HG02943 (cell line): Measurements from ENCODE around the gene CDO1.

Experiments
- ATAC-seq: cut with Tn5 transposase; IDR thresholded peaks from one replicate; pipeline ENCODE4 v1.9.1; 2021; ENCODE audit warnings: mild to moderate bottlenecking, low read depth, moderate library complexity; ENCODE audit not compliant: unreplicated experiment

The CDO1 gene

DNA sequence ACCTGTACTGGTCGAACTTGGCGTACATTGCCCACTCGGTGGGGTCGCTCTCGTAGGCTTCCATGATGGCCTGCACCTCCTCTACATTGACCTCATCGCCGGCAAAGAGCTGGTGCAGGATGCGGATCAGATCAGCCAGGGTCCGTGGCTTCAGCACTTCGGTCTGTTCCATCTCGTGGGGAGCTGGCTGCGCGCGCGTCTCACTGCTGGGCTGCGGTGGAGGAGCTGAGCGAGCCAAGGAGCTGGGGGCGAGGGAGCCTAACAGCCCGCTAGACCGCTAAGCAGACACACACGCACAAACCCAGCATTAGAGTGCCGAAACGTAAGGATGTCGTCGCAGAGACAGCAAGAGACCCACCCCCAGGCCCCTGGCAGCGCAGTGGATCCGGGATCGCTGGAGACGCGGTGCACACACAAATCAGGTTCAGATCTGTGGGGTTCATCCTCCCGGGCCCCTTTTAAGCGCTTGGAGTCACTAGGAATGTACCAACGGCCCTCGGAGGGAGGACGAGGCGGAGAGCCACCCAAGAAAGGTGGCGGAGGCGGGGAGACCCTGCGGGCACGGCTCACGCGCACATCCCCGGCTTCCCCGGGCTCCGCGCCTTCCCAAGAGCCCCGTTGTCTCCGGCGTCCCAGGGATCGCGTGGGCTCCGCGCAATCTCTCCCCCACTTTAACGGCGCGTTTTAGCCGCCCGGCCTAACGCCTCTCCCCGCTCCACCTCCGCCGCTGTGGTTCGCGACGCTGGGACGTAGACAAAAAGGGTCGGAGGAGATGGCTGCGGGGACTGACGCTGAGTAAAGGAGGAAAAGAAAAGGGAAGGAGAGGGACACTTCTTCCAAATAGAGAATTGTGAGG is at the start of gene CDO1:
Gene CDO1, minus strand, starts transcription at position 434 of the 856 bp plus-strand sequence. Its CDS starts 262 bp downstream, at position 172.
- no peak for ATAC-seq

DNA sequence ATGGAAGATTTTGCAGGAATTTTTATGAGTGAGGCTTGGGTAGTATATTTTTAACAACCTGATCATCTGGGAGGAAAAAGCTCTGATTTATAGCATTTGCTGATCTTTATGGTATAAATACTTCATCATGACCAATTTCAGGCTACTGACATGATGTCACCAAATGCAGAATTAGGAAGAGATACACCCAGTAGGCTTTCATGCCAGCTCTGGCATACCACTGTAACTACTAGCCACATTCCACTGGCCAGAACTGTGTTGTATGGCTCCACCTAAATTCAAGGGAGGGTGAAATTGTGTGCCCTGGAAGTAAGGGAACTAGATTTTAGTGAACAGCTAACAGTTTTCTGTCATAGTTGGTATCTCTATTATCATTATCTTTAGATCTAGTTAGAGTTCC is 42.9 kb upstream of the CDO1 start:
- ATAC-seq: no peak

DNA sequence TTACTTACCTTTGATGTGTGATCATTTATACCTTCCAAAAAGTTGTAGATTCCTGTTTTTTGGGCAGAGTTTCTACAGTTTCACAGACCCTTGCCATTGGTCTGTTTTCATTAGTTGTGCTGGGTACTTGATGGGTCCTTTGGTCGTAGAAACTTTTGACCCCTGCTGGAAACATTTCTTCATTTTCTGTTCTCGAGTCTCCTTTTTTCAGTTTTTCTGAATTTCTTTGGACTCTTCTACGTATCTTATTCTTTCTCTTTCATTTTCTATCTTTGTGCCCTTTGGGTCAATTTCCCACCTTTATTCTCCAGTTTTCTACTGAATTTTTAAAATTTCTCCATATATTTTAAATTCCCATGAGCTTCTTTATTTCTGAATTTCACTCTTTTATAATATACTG is 41.9 kb upstream of the CDO1 start:
- no peak for ATAC-seq

DNA sequence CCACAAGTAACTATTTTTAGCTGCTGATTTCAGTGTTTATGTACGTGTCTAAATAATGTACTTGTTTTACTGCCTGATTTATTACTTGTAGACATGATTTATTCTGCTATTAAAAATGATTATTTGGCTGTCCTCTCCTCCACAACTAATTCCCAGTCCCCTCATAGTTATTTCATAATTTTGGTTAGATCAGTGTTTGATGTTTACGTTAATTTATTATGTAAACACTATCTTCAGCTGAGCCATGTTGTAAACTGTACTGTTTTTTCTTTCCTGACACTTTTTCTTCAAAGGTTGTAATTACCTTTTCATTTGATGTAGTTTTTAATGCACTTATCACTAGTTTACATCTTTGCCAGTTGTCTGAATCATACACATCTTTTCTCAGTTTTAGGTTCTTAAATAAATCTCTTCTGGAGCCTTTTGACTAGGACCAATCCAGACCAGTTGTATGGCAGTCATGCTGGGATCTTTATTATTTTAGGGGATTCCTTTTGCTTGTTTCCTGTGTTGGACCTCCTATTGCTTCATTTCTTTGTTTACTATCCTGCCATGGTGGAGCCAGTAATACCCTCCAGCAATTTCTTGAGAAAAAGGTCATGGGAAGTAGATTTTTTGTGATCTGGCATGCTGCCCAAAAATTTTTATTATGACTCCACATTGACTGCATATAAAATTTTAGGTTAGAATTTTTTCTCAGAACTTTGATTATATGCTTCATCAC is 41.3 kb upstream of the CDO1 start:
- no peak for ATAC-seq

DNA sequence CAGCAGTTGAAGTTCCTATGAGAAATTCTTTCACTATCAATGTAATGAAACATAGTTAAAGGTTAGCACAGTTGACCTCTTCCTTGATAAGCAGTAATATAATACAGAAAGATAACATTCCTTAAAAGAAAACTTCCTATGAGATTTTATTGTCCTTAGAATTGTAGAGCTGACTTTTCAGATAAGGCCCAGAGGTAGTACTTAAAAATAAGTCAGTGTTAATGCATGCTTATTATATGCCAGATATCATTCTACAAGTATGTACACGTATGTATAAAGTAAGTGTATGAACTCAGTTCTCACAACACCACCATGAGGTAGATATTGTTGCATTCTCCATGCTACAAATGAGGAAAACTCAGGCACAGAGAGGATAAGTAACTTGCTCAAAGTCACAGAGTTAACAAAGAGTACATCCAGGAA is 40.6 kb upstream of the CDO1 start:
- no peak for ATAC-seq

DNA sequence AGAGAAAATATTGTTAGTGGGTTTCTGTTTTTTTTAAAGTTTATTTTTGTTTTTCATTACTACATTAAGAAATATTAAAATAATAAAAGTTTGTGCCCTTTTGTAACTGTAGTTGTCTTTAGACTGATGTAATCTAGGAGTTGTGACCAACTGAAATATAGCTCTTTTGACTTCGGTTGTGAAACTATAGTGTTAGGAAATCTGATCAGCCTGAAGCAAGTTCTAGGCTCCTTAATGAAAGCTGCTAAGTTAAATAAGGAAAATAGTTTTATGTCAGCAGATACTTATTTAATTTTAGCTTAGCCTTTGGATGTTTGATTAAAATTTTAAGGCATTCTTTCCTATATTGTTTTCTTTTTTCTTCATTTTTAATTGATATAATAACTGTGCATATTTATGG is 39.5 kb upstream of the CDO1 start:
- ATAC-seq: no peak

DNA sequence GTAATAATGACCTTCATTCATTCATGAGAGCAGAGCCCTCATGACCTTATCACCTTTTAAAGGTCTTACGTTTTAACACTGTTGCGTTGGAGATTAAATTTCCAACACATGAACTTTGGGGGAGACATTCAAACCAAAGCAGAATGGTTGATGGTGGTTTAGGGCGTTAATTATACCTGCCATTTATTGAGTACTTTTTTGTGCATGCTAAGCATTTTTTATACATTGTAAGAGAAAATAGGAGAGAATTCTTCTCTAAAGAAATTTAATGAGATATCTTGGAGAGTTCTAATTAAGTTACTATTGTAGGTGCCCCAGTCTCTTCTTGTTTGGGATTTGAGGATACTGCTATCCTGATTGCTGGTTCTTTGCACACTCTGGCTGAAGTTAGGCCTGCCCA is 37.7 kb upstream of the CDO1 start:
- no peak for ATAC-seq

DNA sequence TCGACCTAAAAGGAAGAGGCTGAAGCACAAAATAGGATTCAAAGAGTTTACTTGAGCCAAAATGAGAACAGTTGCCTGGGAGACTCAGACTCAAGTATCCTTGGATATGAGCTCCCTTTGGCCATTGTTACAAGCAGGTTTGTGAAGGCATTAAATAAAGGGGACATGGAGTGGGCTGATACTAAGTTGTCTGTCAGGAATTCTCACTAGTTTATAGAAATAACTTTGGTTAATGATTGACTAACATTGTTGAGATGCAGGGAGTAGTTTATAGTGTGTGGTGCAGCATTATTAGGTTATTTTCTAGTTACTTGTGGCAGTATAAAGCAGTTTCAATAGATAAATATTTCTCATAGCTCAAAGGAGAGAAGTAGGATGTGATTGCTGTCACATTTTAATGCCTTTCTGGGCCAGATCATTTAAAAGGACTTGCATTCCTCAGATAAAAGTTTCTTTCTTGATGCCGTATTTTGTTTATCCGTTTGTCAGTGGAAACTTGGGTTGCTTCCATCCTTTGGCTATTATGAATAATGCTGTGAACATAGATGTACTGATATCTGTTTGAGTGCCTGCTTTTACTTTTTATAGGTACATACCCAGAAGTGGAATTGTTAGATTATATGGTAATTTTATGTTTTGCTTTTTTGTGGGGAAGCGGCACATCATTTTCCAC is 34.4 kb upstream of the CDO1 start:
- no peak for ATAC-seq

DNA sequence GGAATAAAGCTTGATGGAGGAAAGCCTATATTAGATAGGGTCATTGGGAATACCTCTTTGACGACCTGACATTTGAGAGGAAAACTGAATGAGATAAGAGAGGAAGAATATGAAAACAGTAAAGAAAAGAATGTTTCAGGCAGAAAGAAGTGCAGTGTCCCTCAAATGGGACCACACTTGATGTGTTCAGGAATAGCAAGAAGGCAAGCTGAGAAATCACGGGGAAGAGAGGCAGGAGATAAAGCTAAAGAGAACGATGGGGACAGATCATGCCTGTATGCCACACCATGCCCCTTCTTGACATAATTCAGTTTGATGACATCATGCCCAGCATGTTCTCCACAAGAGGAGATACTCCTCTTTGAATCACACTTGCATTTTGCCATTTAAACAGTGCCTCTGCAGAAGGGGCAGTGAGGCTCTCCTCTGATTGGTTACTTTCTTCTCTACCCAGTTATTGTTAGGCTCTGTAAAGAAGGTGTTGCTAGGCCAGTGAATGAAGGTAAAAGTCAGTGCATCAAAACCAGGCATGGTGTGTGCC is 32.9 kb upstream of the CDO1 start:
- ATAC-seq: no peak

DNA sequence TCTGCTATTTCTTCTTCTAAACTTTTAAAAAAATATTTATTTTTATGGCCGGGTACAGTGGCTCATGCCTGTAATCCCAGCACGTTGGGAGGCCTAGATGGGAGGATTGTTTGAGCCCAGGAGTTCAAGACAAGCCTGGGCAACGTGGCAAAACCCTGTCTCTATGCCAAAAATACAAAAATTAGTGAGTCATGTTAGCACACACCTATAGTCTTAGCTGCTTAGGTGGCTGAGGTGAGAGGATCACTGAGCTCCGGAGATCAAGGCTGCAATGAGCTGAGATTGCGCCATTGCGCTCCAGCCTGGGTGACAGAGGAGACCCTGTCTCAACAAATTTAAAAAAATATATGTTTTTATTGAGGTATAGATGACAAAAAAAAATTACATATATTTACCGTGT is 30.8 kb upstream of the CDO1 start:
- no peak for ATAC-seq

DNA sequence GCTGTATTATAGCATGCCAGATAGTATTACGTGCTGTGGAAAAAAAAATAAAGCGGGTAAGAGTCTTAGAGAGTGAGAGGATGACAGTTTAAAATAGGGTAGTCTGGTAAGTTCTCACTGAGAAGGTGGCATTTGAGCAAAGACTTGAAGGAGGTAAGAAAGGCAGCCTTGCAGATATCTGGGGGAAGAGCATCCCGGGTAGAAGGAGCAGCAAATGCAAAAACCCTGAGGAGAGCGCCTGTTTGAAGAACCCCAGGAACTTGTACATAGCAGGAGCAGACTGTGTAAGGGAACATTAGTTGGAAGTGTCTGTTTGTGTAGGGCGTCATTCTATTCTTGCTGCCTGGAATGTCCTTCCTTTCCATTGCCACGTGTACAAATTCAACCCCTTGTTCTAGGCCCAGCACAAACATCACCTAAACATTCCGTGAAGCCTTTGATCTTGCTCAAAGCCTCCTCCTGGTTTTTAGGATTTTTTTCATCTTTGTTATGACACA is 27.9 kb upstream of the CDO1 start:
- no peak for ATAC-seq

DNA sequence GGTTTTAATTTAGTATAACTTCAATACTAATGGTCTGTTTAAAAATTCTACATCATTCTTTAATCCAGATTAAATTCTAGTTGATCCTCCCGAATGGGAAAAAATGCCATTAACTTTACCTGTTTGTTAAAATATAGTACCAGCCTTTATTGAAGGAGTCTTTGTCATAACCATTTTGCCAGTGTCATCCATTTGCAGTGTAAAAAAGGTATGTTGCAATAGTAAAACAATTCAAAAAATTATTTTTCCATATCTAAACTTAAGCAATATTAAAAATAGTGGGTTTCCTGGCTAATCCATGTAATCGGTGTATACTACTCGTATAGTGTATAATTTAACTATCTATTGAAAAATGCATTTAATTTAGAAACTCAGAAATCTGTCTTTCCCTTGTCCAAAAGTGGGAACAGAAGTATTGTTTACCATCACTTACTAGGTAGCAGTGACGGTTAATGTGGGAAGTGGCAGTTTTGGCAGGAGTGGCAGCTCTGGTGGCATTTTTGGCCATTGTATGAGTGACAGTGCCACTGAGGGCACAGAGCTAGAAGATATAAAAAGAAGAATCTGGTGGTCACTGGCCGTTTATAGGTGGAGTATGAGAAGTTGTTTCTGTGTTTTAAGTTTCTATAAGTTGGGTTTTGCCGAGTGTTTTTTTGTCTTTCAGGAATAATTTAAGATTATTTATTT is 27.1 kb upstream of the CDO1 start:
- ATAC-seq: no peak

DNA sequence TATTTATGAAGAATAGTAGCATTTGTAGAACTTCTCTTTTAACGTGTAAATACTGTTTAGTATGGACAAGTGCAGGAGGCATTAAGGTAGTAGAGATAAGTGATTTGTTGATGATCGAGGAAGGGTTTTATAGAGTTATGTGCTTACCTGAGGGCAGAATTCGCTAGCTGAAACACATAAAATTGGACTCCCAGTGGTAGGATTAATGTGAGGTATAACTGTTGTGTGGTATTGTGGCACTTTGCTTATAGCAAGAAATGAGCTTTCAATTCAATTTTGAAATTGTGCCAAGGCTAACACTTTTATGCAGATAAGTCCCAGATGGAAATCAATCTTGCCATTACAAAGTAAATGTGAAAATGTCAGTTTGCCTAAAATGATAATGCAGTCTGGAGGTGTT is 26.5 kb upstream of the CDO1 start:
- no peak for ATAC-seq

DNA sequence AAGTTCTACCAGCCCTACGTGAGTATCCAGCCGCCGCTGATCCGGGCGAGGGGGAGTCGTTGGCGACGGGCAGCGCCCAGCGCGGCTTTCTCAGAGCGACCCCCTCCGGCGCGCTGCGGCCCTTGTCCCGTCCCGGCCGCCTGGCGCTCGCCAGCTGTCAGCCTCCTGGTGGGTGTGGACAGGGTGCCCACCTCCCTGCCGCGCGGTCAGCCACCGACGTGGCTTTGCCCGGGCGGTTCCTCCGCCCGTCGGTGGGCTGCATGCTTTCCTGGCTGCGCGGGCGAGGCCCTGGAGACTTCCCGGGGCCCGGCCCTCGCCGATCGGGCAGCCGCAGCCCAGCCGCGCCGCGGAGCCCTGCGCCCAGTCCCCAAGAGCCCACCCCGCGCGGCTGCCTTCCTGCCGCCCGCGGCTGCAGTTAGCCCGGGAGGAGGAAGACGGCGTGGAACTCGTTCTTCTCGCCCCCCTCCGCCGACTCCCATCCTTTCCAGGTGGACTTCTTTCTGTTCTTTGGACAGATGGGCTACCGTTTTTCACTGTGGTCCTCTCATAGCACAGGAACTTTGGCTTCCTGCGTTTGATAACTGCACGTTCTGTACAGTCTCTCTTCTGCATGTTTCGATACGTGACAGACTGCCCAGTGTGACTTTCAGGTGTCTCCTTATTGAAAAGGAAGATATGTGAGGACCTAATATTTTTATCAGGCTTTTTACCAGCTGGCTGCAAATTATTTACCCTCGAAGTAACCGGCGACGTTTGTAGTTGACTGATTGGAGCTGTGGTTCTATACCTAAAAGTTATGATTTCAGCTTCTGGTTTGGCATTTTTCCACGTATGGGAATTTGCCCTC is 25.9 kb upstream of the CDO1 start:
- peak; percentile 34 for ATAC-seq

DNA sequence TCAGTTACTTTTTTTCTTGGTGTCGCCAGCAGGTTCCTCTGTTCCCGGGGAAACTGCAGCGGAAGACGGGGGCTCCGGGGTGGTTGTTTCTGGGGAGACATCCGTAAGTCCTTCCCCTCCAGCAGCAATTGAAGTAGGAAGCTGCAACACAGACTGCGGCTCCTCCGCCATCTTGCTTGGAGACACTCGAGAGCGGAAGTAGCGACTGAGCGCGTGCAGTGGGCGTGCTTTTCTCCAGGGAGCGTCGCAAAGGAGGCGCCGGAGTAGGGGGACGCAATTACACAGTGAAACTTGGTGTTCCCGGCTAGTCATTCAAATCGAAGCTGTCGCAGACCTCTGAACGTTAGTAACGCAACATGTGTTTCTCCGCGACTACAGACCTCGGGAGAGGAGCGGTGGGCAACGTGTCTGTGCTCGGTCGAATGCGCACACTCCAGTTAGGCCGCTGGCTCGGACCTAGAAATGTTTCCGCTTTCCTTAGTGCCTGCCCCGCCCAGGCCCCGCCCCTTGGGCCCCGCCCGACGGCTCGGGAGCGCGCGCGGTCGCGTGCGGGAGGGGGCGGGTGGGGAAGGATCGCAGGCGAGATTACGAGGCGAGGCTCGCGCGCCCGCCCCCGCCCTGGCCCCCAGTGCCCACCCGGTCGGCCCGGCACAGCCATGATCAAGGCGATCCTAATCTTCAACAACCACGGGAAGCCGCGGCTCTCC is 25.1 kb upstream of the CDO1 start, which contains the start of the genes AP3S1 and ATG12:
Gene AP3S1, plus strand, starts transcription at position 554 of the 707 bp plus-strand sequence. Its CDS starts 103 bp downstream, at position 657.
Gene ATG12, minus strand, starts transcription at position 184 of the 707 bp plus-strand sequence. Its CDS starts 13 bp downstream, at position 171.
- ATAC-seq: peak; percentile 78

DNA sequence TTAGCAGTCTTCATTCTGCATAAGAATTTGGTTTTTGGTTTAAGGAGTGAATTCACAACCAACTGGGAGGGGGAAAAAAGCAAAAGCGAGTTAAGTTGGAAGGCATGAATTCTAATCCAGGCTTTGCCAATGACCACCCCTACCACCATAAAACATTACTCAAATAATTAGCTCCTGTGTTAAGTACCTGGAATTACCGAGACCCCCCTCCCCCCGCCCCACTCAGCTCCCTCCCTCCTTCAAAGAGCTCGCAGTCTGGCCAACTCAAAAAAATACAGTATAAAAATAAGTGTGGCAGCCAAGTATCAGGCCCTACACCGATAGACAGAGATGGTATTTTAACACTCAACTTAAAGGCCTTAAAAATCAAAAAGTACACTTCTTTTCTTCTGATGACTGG is 24.4 kb upstream of the CDO1 start:
- no peak for ATAC-seq

DNA sequence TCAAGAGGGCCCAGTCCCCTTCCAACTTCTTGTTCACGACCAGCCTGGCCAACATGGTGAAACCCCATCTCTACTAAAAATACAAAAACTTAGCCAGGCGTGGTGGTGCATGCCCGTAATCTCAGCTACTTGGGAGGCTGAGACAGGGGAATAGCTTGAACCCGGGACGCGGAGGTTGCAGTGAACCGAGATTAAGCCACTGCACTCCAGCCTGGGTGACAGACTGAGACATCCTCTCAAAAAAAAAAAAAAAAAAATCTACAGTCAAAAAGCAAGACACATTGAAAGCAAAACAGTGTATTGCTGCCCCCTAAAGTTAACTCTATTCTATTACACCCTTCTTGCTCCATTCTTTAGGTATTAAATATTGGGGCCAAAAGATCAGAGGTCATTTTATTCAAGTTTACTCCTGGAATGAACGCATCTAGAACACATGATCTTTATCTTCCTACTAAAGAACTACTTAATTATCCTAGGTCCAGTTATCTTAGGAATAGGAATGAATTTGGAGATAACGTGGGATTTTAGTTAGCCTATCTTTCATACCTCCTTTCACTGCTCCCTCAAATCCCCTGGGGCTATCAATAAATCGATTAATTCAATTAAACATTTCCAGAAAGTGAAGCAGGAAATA is 22.5 kb upstream of the CDO1 start:
- no peak for ATAC-seq

DNA sequence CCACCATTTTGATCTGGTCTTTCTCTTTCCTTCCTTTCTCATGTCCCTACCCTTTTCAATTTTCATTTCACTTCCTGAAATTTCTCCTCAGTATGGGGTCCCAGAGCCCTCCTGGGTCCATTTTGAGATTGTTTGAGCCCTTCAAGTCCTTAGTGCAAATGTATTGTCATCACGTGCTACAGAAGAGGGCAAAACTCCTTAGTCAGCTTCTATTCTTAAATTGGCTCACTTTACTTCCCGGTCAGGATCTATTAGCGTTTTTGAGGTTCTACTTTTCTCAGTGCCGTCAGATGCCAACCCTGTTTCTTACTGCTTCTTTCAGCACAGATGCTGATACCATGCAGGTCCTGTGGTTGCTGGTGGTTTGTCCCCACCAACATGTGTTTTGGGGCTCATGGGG is 19.0 kb upstream of the CDO1 start:
- no peak for ATAC-seq
